Non-pigmented ciliary epithelial cell (primary cell): Measurements from ENCODE around the gene FIZ1.

Experiments
- DNase-seq: peaks from one replicate; pipeline ENCODE4 v3.0.0-alpha.2; 2010; ENCODE audit warnings: low read depth

FIZ1 gene, protein sequence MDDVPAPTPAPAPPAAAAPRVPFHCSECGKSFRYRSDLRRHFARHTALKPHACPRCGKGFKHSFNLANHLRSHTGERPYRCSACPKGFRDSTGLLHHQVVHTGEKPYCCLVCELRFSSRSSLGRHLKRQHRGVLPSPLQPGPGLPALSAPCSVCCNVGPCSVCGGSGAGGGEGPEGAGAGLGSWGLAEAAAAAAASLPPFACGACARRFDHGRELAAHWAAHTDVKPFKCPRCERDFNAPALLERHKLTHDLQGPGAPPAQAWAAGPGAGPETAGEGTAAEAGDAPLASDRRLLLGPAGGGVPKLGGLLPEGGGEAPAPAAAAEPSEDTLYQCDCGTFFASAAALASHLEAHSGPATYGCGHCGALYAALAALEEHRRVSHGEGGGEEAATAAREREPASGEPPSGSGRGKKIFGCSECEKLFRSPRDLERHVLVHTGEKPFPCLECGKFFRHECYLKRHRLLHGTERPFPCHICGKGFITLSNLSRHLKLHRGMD

GRCh38 chr19:55599468-55599841 lies at the start of gene FIZ1:
Gene FIZ1, minus strand, starts transcription at chr19:55599517. Its CDS starts 1,652 bp downstream, at chr19:55597865.
- peak; percentile 94 for DNase-seq

DNA sequence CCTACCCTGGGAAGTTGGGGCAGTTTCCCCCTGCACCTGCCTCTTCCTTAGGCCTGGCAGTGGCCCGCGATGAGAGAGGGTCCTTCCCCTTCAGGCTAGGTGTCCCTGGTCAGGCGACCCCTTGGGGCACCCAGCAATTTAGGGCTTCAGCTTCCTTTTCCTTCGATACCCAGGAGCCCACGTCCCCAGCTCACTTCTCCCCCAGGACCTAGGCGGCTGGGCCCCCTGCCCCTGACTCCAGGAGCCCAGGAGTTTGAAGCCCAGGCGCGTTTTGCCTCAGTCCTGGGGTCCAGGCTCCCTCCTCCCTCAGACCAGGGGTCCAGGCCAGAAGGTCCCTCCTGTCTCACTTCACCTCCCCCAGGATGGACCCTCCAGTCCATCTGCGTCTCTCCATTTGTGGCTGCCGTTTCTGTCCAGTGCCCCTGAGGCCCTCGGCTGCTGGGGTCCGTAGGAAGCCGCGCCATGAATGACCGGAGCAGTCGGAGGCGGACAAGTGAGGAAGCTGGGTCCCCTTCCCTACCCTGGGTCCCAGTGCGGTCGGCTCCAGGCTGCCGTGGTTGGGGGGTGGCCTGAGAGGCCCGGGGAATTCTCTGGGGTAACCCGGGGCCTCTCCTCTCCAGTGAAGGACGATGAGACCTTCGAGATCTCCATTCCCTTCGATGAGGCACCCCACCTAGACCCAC lies 49.4 kb upstream of the FIZ1 start:
- DNase-seq = no peak

DNA sequence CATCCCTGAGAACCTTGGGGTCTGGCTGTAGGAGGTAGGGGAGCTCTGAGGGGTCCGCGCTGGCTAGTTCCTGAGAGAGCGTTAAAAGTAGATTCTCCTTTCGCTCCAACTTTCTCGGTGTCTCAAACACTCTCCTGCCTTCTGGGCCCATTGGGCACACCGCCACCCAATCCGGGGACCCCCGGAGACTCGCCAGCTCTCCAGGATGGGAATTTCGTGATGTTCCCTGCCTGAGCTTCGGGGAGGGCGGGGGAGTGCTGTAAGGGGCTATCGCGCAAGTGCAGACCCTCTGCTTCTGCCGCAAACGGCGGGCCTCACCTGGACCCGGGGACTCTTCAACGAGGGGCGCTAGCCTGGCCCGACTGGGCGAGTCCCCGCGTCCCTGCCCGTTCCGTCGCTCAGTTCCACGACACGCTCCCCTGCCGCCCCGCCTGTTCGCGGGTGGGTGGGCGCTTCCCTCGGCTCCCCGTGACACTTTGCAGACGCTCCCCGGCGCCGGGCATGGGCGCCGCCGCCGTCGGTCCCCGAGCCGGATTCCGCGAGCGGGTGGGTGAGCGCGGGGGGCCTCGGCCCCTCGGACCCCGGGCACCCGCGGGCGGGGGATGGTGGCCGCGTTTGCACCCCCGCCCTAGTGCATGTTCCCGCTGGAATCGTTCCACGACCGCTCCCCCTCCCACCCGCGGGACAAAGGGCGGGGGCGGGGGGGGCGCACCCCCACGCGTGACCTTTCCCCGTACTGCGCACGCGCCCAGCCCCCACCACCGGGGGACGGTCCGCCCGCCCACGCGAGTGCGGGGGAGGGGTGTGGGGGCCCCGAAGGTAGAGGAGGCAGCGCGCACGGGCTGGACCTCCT lies 48.6 kb upstream of the FIZ1 start, which contains the start of gene CCDC106:
TSS of gene CCDC106 (plus strand) at position 481 of the 853 bp plus-strand sequence. CDS start 835 bp downstream, outside the sequence.
- no peak for DNase-seq

GRCh38 chr19:55646889-55647731 lies 47.8 kb upstream of the FIZ1 start:
- DNase-seq = no peak

- no peak for DNase-seq
Observed at GRCh38 chr19:55645512-55645881, 46.2 kb upstream of the FIZ1 start.

DNA sequence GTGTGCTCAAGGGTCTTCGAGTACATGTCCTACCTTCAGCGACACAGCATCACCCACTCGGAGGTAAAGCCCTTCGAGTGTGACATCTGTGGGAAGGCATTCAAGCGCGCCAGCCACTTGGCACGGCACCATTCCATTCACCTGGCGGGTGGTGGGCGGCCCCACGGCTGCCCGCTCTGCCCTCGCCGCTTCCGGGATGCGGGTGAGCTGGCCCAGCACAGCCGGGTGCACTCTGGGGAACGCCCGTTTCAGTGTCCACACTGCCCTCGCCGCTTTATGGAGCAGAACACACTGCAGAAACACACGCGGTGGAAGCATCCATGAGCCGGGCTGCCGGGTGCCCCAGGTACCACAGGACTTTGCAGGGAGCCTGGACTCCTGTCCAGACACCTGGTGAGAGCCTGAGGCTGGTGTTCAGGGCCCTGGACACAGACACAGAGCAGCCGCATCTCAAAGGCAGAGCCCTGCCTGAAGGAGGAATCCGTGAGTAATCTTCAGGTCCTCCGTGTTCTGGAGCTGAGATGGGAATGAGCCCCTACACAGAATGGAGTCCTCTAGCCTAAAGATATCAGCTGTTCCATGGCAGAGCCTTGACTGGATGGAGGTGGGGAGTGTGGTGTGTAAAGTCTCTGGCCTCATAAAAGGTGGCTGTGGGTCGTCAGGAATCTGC lies 45.7 kb upstream of the FIZ1 start:
- no peak for DNase-seq

DNA sequence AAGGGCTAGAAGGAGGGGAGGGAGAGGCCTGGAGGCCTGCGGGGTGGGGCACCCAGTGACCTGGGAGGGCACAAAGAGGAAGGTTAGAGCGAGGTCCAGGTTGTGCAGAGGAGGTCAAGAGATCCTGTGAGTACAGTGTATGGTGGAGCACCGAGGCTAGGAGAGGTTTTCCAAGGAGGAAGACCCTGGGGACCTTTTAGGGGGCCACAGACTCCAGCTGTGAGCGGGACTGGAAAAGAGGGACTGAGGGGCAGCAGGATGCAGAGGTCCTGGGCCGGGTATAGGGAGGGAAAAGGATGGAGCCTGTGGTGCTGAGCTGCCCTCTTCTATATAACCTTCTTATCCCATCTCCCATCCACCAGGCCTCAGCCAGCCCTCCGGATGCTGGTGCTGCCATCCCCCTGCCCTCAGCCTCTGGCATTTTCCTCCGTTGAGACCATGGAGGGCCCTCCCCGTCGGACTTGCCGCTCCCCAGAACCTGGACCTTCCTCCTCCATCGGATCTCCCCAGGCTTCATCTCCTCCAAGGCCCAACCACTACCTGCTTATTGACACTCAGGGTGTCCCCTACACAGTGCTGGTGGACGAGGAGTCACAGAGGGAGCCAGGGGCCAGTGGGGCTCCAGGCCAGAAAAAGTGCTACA lies 45.0 kb upstream of the FIZ1 start:
- DNase-seq = no peak

DNA sequence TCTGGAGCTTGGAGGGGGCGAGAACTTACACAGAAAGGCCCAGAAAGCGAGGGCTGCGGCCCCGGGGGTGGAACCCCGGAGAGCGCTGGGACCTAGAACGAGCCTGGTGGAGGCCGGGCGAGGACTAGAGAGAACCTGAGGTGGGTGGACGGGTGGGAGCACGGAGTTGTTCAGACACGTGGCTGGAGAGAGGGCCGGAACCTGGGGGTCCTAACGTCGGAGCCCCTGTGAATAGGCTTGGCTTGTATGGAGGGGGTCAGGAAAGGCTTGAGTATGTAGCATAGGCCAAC lies 44.5 kb upstream of the FIZ1 start:
- DNase-seq = no peak

DNA sequence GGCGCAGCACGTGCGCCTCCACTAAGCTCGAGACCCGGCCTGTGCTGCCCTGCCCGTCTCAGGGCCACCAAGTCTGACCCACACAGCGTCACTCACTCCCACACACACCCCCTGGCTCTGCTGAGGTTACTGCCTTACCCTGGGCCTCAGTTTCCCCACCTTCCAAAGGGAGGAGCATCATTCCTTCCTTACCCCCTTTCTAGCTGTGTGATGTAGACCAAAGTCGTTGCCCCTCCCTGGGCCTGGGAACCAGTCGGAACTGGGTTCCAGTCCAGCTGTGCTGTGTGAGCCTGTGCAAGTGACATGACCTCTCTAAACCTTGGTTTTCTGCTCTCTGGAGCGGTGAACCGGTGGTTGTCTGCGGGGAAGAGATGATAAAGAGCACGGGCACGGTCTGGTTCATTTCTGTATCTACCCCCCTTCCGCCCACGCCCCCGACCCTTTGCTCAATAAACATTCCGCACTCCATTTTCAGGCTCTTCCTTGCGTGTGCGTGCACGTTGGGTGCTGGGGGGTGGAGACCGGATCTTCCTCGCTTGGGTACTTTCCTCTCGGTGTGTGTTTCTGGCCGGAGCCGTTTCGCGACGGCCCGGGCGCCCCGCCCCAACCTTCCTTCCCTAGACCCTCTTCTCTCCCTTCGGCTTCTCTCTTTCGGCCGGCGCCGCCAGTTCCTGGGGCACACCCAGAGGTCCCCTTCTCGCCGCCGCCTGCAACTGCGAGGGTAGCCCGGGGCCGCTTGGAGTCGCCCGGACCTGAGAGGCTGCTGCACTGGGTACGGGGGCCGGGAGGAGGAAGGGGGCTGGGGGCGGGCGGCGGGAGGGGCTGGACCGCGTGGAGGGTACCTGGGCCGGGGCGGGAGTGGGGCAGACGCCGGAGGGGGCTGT lies 43.9 kb upstream of the FIZ1 start, which contains the start of gene ZNF581:
TSS of gene ZNF581 (plus strand) at position 647 of the 884 bp plus-strand sequence. CDS start 923 bp downstream, outside the sequence.
- peak; percentile 34 for DNase-seq

DNA sequence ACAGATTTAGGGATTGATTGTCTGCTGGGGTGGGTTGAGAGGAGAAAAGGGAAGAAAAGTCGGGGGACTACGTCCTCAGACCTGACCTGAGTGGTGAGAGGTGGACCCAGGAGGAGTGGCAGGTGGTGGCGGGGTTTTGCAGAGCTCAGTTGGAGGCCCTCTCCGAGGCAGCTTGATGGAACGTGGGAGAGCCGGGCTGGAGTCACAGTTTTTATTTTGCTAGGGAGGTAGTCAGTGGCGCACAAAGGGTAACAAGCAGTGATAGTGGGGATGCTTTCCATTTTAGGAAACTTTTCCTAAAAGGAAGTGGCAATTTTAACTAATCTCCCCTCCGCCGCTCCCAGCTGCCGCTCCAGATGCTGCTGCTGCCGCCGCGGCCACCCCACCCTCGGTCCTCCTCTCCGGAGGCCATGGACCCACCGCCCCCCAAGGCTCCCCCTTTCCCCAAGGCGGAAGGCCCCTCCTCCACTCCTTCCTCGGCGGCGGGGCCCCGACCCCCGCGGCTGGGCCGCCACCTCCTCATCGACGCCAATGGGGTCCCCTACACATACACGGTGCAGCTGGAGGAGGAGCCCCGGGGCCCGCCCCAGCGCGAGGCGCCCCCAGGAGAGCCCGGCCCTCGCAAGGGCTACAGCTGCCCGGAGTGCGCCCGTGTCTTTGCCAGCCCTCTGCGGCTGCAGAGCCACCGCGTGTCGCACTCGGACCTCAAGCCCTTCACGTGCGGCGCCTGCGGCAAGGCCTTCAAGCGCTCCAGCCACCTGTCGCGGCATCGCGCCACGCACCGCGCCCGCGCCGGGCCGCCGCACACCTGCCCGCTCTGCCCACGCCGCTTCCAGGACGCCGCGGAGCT lies 43.1 kb upstream of the FIZ1 start:
- DNase-seq = no peak

DNA sequence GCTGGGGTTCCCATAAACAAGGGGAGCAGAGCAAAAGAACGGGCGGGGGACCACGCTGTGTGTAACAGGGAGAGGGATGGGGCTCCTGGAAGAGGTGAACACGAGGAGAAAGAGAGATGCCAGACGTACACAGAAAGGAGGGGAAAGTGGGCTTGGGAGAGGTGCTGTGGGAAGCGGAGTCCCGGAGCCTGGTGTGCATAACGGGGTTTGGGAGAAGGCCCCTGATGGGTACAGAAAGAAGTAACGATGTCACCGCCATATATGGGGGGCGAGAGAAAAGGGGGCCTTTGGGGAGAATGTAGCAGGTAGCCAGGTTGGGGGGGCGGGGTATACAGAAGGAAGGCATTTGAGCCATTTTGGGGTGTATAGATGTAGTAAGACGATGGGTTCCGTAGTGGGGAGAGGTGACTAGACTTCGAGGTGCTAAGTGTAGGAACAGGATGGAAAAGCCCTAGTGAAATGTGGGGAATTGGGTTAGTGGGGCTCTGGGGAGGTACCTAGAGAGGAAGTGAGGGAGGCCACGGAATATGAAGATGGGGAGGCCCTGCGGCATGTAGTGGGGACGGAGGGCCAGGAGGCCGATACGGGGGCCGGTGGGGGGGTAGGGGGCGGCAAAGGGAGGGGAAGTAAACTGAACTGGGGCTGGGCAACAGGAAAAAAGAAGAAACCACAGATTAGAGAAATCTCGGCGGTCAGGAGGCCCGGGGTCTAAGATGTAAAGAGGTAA lies 42.3 kb upstream of the FIZ1 start:
- DNase-seq = no peak

GRCh38 chr19:55640577-55641425 lies 41.5 kb upstream of the FIZ1 start, which contains the start of gene ZNF580:
Gene ZNF580, plus strand, starts transcription at chr19:55641002. Its CDS starts 1,507 bp downstream, at chr19:55642509.
- peak; percentile 55 for DNase-seq

GRCh38 chr19:55640043-55640576 lies 40.8 kb upstream of the FIZ1 start:
- no peak for DNase-seq

- DNase-seq = no peak
Observed at GRCh38 chr19:55638864-55639359, 39.6 kb upstream of the FIZ1 start.

DNA sequence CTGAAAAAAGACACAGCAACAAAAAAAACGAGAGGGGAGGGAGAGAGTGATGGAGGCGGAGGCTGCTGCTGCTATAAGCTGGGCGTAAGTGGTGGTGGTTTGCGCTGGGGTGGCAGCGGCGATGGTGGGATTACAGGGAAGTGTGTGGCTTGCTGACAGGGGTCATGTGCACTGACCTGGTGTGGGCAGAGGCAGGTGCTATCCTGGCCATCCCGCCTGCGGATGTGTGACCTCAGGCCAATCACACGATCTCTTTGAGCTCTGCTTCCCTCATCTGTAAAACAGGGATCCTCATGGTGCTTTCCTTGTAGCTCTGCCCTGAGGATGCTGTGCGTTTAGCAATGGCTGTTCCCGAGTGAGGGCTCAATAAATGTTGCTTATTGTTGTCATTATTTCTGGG lies 38.2 kb upstream of the FIZ1 start:
- no peak for DNase-seq

GRCh38 chr19:55636723-55637122 lies 37.4 kb upstream of the FIZ1 start:
- no peak for DNase-seq
